IPS DF 4.7 (cell line): ENCODE results near the gene DNAH17.

Source experiments
- DNase-seq: peaks from one replicate; pipeline ENCODE4 v3.0.0-alpha.2; 2013; ENCODE audit warnings: low spot score; ENCODE audit errors: extremely low read depth

Gene DNAH17

DNA sequence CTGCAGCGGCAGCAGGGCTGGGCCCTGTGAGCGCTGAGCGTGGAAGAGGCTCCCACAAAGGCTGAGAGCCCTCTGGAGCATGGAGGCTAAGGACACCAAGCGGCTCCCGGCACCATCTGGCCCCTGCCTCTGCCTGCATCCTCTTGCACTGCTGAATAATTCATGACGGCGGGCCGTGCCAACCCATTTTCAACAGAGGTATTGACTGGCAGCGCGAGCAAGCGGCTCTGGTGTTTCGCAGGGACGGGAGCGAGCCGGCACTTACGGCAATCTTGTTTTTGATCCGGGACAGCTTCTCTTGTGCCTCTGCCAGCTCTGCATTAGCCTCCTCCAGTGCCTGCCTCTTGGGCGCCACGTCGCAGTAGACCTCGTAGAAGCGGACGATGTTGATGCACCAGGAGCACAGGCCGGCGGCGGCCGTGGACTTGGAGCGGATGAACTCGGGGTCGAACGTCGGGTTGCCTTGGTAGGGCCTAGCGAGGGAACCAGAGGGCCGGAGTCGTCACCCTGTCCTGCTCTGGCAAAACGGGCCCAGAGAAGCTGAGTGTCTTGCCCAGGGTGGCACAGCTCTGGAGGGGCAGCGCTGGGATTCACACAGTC lies 118.4 kb downstream of the DNAH17 start:
- no peak for DNase-seq

DNA sequence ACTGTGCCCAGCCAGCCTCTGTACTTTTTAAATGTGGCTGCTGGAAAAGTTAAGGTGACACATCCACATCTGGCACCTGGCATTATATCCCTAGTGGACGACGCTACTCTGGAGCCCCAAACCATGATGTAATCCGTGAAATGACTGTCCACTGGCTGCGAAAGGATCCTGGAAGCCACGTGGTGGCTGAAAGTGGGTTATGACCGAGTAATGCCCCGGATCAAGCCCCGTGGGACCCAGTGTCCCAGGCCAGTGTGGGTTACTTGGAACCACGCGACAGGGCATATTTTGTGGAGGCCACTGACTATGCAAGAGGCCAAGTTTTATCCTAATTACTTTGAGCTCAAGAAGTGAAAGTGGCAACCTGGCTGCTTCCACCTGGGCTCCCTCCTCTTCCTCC lies 119.1 kb downstream of the DNAH17 start:
- no peak for DNase-seq

GRCh38 chr17:78454346-78454745 lies 122.8 kb downstream of the DNAH17 start:
- DNase-seq: no peak

DNA sequence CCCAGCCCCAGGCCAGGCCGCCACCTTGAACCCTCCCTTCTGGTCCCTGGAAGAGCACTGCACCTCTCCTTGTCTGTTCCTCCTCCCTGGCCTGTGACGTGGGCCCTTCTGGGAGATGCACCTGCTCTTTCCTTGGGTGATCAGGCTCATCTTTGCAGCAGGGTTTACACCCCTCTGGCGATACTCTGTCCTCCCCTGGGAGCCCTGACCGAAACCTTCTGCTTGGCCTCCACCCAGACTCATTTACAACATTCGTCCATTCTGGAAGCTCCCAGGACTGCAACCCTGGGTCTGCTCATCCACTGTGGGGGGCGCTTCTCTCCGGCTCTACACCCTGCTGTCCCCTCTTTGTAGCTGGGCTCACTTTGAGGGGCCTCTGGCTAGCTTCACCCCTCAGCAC lies 125.4 kb downstream of the DNAH17 start:
- no peak for DNase-seq

- DNase-seq: no peak
Observed at GRCh38 chr17:78450696-78451345, 126.4 kb downstream of the DNAH17 start.

DNA sequence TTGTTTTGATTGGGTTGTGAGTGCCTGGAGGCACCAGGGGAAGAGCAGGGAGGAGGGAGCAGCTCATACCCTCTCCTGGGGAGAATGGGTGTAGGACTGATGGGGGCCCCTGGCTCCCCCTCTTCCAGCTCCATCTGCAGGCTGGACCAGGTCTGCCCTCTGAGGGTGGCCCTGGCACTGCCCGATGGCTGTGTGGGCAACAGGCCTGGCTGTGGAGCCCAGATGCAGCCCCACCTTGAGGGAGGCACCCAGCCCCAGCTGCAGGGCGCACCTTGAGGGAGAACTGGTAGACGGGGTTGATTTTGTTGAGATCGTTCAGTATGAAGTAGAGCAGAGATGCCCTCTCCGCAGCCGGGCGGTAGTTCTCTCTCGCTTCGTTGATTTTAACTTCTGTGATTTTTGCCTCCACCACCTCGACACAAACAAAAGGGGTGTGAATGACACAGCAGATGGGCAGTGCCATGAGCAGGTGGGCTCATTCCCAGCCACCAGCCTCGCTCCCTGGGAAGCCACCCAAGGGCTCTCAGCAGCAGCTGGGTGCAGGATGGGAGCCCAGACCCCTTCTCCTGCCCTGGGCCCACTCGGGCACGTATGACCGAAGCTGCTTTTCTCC lies 127.1 kb downstream of the DNAH17 start:
- DNase-seq: no peak

DNA sequence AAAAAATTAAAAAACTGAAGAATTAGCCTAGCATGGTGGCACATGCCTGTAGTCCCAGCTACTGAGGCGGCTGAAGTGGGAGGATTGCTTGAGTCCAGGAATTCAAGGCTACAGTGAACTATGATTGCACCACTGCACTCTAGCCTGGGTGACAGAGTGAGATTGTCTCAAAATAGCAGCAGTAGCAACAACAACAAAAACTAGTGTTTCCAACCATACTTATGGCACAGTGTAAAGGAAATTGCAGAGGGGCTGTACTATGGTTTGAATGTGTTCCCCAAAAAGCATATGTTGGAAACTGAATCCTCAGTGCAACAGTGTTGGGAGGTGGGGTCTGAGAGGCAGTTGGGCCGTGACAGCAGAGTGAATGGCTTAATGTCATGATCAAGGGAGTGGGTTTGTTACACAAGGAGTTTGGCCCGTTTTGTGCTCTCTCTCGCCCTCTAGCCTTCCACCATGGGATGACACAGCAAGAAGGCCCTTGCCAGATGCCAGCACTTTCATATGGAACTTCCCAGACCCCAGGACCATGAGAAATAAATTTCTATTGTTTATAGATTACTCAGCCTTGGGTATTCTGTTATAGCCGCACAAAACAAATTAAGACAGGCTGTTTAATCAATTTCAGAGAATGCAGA lies 128.7 kb downstream of the DNAH17 start:
- no peak for DNase-seq

GRCh38 chr17:78446833-78447232 lies 130.4 kb downstream of the DNAH17 start:
- DNase-seq: no peak

DNA sequence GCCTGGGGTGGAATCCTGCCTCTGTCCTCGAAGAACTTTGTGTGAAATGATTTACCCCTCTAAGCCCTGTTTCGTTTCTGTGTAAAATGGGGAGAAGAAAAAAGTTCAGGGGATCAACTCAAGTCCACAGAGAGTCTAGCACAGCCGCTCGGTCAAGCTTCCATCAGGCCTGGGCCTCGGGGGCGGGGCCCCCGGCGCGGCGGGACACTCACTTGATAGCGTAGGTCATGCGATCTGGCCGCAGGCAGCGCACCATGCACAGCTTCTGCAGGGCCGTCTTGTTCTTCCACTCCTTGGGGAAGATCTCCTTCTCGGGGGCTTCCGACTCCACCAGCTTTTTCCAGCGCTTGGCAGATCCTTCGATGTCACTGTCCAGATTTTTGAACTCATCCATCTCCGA lies 132.8 kb downstream of the DNAH17 start:
- DNase-seq: no peak

GRCh38 chr17:78442648-78443218 lies 134.5 kb downstream of the DNAH17 start:
- no peak for DNase-seq

GRCh38 chr17:78441271-78441971 lies 135.8 kb downstream of the DNAH17 start:
- no peak for DNase-seq

GRCh38 chr17:78438694-78439325 lies 138.4 kb downstream of the DNAH17 start:
- no peak for DNase-seq

DNA sequence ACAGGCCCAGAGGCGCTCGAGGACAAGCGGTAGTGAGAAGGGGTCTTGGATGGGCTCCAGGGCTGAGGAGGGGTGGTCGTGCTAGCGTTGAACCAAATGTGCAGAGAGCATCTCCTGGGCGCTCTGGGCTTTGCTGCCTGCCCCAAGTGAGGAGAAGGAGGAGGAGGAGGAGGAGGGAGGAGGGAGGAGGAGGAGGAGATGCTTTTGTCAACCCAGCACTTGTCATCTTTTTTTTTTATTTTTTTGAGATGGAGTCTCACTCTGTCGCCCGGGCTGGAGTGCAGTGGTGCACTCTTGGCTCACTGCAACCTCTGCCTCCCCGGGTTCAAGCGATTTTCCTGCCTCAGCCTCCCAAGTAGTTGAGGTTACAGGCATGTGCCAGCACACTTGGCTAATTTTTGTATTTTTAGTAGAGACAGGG lies 138.9 kb downstream of the DNAH17 start:
- no peak for DNase-seq

DNA sequence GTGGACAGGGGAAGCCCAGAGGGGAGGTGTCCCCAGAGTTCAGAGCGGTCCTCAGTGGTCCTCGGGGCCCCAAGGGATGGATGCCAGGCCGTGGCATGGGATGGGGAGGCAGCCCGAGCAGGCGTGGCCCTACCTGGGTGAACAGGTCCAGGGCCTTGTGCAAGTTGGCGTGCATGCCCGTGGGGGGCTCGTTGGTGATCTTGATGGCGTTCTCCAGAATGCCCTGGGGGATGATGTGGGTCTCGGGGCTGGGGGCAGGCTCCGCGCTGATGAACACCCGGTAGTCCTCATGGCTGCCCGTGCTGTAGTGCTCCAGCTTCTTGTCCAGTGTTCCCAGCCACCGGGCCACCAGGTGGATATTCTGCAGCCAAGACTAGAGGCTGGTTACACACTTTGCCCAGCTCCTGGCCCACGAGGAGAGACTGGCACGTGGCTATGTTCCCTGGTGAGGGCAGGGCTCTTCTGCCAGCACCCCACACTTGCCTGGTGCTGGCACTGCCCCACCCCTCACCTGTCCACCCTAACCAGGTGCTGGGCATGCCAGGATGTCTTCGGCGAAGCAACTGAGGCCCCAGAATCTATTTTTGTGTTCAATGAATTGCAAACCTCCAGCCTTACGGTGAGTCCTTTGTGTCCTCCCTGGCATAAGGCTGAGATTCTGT lies 139.6 kb downstream of the DNAH17 start:
- no peak for DNase-seq

DNA sequence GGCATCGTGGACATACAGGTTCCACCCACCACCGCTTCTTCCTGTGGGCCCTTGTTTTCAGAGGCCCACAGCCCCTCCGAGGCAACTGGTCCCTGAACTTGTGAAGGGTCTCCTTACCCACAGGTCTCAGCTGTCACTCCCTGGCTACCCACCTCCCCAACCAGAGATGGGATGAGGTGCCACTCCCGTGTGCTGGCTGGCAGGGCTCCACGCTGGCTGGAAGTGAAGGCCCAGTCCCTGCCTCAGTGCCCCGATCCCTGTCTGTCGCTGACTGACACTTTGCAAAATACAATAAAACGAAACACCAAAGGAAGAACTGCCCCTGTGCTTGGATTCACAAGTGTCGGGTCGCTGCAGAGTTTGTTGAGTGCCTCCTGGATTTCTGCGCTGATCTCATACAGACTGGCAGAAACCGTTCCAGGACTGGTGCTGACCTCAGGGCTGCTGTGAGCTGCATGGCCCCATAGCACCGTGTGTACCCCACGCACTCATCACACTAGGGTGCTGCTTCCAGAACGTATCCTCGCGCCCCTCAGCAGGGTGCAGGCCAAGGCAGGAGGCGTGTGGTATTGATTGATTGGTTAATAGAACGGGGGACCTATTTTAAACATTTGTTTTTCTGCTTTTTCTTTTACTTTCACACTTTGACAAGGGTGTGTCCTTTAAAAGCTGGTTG lies 141.7 kb downstream of the DNAH17 start:
- no peak for DNase-seq

GRCh38 chr17:78434455-78435329 lies 142.5 kb downstream of the DNAH17 start:
- no peak for DNase-seq

DNA sequence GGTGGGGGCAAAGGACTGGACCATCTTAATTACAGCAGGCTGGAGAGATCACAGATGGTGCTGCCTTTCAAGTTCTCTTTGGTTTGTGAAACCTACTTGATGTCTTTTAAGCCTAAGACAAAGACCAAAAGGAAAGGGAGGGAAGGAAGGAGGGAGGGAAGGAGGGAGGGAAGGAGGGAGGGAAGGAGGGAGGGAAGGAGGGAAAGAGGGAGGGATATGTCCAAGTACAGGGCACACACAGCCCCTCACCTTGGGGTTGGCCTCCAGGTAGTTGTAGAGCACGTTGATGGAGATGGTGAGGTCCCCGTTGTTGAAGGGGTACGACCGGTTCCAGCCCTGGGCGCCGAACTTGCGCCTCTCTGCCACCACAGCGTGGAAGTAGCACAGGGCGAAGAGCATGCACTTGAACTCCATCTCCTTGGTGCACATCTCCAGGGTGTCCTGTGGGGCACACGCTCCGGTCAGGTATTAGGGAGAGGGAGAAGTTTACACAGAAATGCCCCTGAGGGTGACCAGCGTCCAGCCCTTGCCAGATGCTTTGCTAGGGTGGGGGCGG lies 143.3 kb downstream of the DNAH17 start:
- no peak for DNase-seq

DNA sequence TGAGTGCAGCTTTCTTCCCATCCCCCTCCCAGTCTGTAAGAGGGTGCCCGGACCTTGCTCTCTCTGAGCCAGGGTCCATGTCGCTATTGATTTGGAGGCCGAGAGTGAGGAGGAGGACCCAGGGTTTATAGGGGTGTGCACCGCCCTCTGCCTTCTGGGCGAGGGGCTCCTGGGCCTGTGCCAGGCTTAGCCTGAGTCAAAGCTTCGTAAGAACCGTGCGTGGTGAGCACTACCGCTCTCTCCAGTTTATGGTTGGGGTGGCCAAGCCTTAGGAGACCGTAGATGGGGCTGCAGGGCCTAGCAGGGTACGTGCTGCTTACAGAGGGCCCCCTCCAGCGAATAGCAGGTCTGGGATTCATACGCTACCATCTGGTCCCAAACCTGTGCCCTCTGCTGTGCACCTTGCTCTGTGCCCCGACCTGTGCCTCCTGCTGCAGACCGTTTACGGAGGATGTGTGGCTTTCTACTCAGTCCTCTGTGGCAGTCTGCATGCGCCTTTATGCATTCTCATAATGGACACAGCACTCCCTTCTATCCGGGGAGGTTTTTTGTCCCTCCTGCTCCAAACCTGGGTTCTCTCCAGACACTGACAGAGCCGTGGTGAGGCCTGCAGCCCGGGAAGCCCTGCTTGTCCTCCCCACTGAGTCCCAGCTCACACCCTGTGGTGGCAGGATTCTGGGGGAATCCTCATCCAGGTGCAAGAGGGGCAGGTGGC lies 144.0 kb downstream of the DNAH17 start:
- no peak for DNase-seq
